A549 (cell line): ENCODE data around the gene DNAJC5.

Experiments used
- CTCF ChIP-seq: fragments of >200 bp; sonication (Bioruptor Twin); formaldehyde crosslinking; IDR thresholded peaks from 3 replicates; pipeline ENCODE4 v1.5.1; 2016
- EP300 ChIP-seq, 2 experiments: fragments of >200 bp; sonication (Bioruptor Twin); formaldehyde crosslinking; IDR thresholded peaks; 2 replicates in 1 of 2; 3 replicates in 1 of 2; pipeline ENCODE4 v1.6.1; 2016 to 2017
- HES2 ChIP-seq: fragments of >200 bp; sonication (Bioruptor Twin); formaldehyde crosslinking; IDR thresholded peaks from 2 replicates; pipeline ENCODE4 v1.6.1; 2016
- HMGXB4 ChIP-seq: fragments of 250-450 bp; sonication (Bioruptor Pico); IDR thresholded peaks from 2 replicates; pipeline ENCODE4 v1.5.0; 2021; ENCODE audit warnings: mild to moderate bottlenecking, moderate library complexity, borderline replicate concordance
- KDM1A ChIP-seq: fragments of 200-600 bp; sonication (generic); IDR thresholded peaks from 2 replicates; pipeline ENCODE4 v1.6.1; 2016; ENCODE audit warnings: low read depth, mild to moderate bottlenecking
- MAX ChIP-seq: IDR thresholded peaks from 2 replicates; pipeline ENCODE4 v1.6.1; 2012
- MAZ ChIP-seq: fragments of 150-350 bp; IDR thresholded peaks from 2 replicates; pipeline ENCODE4 v1.6.1; 2014; ENCODE audit warnings: antibody characterized with exemption, low read depth, low read length, borderline replicate concordance
- REST ChIP-seq: fragments of 200-600 bp; sonication (generic); IDR thresholded peaks from 2 replicates; pipeline ENCODE4 v1.6.1; 2016; ENCODE audit warnings: antibody characterized with exemption, mild to moderate bottlenecking, moderate library complexity
- RFX5 ChIP-seq: fragments of 450-650 bp; IDR thresholded peaks from 2 replicates; pipeline ENCODE4 v1.7.1; 2014; ENCODE audit warnings: antibody characterized with exemption, mild to moderate bottlenecking, moderate library complexity
- USF2 ChIP-seq: fragments of 450-650 bp; IDR thresholded peaks from 2 replicates; pipeline ENCODE4 v1.6.1; 2014; ENCODE audit warnings: antibody characterized with exemption
- ZFP36 ChIP-seq: fragments of 450-650 bp; IDR thresholded peaks from 2 replicates; pipeline ENCODE4 v1.6.1; 2014; ENCODE audit warnings: borderline replicate concordance; ENCODE audit not compliant: partially characterized antibody

- TF ChIP-seq MAX, result no peak
- TF ChIP-seq CTCF, result no peak
- TF ChIP-seq HMGXB4 (CRISPR knock-in tag), result no peak
- TF ChIP-seq REST, result no peak
- no peak for TF ChIP-seq ZFP36
- no peak for TF ChIP-seq HES2
- no peak for TF ChIP-seq USF2
- TF ChIP-seq MAZ, result no peak
- no peak for TF ChIP-seq EP300 (IDR thresholded peaks at IDR 0.05)
- no peak for TF ChIP-seq KDM1A
- no peak for TF ChIP-seq RFX5
Observed at GRCh38 chr20:63886921-63887320, 8.0 kb upstream of the DNAJC5 start.
